ENCODE measurements around the gene LGALS9B.
"Not testable (repeated sequence)": the region's sequence is repeated elsewhere in the genome, so short reads cannot be mapped to it uniquely, and the experiment has no call there.

Gene LGALS9B

GRCh38 chr17:20466553-20466952 is 786 bp downstream of the LGALS9B start:
- DNase-seq, result not testable (repeated sequence)

- DNase-seq, result not testable (repeated sequence)
Observed at GRCh38 chr17:20465535-20465934, 1.8 kb downstream of the LGALS9B start.

GRCh38 chr17:20464854-20465414 is 2.4 kb downstream of the LGALS9B start:
- not testable (repeated sequence) for DNase-seq

GRCh38 chr17:20462158-20462557 is 5.2 kb downstream of the LGALS9B start:
- not testable (repeated sequence) for DNase-seq

- not testable (repeated sequence) for DNase-seq
Observed at GRCh38 chr17:20457848-20458381, 9.4 kb downstream of the LGALS9B start.

GRCh38 chr17:20455106-20455505 is 12.2 kb downstream of the LGALS9B start:
- not testable (repeated sequence) for DNase-seq

GRCh38 chr17:20453820-20454434 is 13.4 kb downstream of the LGALS9B start:
- not testable (repeated sequence) for DNase-seq

- DNase-seq, result not testable (repeated sequence)
Observed at GRCh38 chr17:20450852-20451251, 16.5 kb downstream of the LGALS9B start.

- DNase-seq, result not testable (repeated sequence)
Observed at GRCh38 chr17:20447534-20448321, 19.6 kb downstream of the LGALS9B start.

GRCh38 chr17:20446895-20447294 is 20.4 kb downstream of the LGALS9B start:
- DNase-seq, result not testable (repeated sequence)

GRCh38 chr17:20444581-20445236 is 22.6 kb downstream of the LGALS9B start:
- DNase-seq, result not testable (repeated sequence)

GRCh38 chr17:20444173-20444572 is 23.2 kb downstream of the LGALS9B start:
- DNase-seq, result not testable (repeated sequence)

- not testable (repeated sequence) for DNase-seq
Observed at GRCh38 chr17:20443632-20444031, 23.7 kb downstream of the LGALS9B start.

GRCh38 chr17:20440665-20441064 is 26.7 kb downstream of the LGALS9B start:
- DNase-seq, result not testable (repeated sequence)

- DNase-seq, result not testable (repeated sequence)
Observed at GRCh38 chr17:20435166-20435565, 32.2 kb downstream of the LGALS9B start.

- DNase-seq, result not testable (repeated sequence)
Observed at GRCh38 chr17:20433382-20433781, 34.0 kb downstream of the LGALS9B start.

- not testable (repeated sequence) for DNase-seq
Observed at GRCh38 chr17:20427264-20427663, 40.1 kb downstream of the LGALS9B start.

- not testable (repeated sequence) for DNase-seq
Observed at GRCh38 chr17:20422826-20423225, 44.5 kb downstream of the LGALS9B start.

GRCh38 chr17:20418838-20419237 is 48.5 kb downstream of the LGALS9B start:
- not testable (repeated sequence) for DNase-seq

GRCh38 chr17:20417492-20418080 is 49.8 kb downstream of the LGALS9B start:
- DNase-seq, result not testable (repeated sequence)

- DNase-seq, result not testable (repeated sequence)
Observed at GRCh38 chr17:20416381-20416911, 50.9 kb downstream of the LGALS9B start.

- DNase-seq, result not testable (repeated sequence)
Observed at GRCh38 chr17:20415479-20415878, 51.9 kb downstream of the LGALS9B start.
